ENCODE results near the gene WDR70.
"Not testable (repeated sequence)": the region's sequence is repeated elsewhere in the genome, so short reads cannot be mapped to it uniquely, and the experiment has no call there.

WDR70 gene

GRCh38 chr5:37665889-37666288, 286.8 kb downstream of the WDR70 start:
- Histone ChIP-seq H3K4me2 (no peak overlapping the region), H3K27ac (no peak overlapping the region)
- TF ChIP-seq Cebpa-rat (IDR thresholded peaks at IDR 0.05) = no peak

GRCh38 chr5:37667430-37667829, 288.3 kb downstream of the WDR70 start:
- Histone ChIP-seq H3K4me1 (peaks cover 9% of the 10 kb centered on the region), H4K20me1 (peaks cover 9% of the 10 kb centered on the region; the same call in 1 of the 2 replicates), H3K4me2 (no peak overlapping the region), H3K4me3 (no peak overlapping the region), H3K27me3 (no peaks in the 10 kb centered on the region), H3K9me3 (no peaks in the 10 kb centered on the region), H3K36me3 (no peaks in the 10 kb centered on the region), H3K27ac (no peak overlapping the region), H3K9ac (no peak overlapping the region)
- TF ChIP-seq Cebpa-rat (IDR thresholded peaks at IDR 0.05) = no peak

More at GRCh38 chr5:37665889-37666288, 286.8 kb downstream of the WDR70 start:
- Histone ChIP-seq H3K4me1 (no peaks in the 10 kb centered on the region), H3K4me3 (no peak overlapping the region), H4K20me1 (peaks cover 9% of the 10 kb centered on the region; the same call in 1 of the 2 replicates), H3K9ac (no peak overlapping the region), H3K36me3 (no peaks in the 10 kb centered on the region), H3K27me3 (no peaks in the 10 kb centered on the region), H3K9me3 (no peaks in the 10 kb centered on the region)

DNA sequence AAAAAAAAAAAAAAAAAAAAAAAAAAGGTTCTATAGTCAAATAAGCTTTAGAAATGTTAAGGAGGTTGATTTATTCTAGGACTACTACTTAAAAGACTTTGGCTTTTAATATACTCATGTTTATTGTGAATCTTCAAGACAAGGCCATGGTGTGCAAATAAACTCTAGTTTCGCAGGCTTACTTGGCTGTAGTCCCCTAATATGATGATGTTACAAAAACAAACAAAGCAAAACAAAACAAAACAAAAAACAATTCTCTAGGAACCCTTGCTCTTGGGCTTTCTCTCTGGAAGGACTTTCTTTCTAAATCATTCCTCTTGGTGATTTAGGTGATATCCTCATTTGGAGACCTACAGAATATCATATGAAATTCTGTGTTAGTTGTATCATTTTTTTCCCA, 288.7 kb downstream of the WDR70 start:
- Histone ChIP-seq H3K4me2 (no peak overlapping the region), H3K4me1 (peaks cover 13% of the 10 kb centered on the region), H3K9ac (no peak overlapping the region), H3K27me3 (no peaks in the 10 kb centered on the region), H3K27ac (no peak overlapping the region), H4K20me1 (peaks cover 9% of the 10 kb centered on the region; the same call in 1 of the 2 replicates), H3K4me3 (no peak overlapping the region), H3K36me3 (no peaks in the 10 kb centered on the region), H3K9me3 (no peaks in the 10 kb centered on the region)
- no peak for TF ChIP-seq Cebpa-rat (IDR thresholded peaks at IDR 0.05)

- Histone ChIP-seq H3K27ac (no peak overlapping the region), H3K4me3 (no peak overlapping the region), H3K9ac (no peak overlapping the region), H3K4me1 (peaks cover 13% of the 10 kb centered on the region), H3K4me2 (no peak overlapping the region), H3K27me3 (no peaks in the 10 kb centered on the region), H4K20me1 (peaks cover 9% of the 10 kb centered on the region; the same call in 1 of the 2 replicates), H3K9me3 (no peaks in the 10 kb centered on the region), H3K36me3 (no peaks in the 10 kb centered on the region)
- TF ChIP-seq Cebpa-rat (IDR thresholded peaks at IDR 0.05) = no peak
Measured at GRCh38 chr5:37668524-37669047, 289.5 kb downstream of the WDR70 start.

GRCh38 chr5:37672118-37672588, 293.0 kb downstream of the WDR70 start:
- H3K27me3 ChIP-seq, H3K9ac ChIP-seq: not testable (repeated sequence)
- H3K4me2 ChIP-seq = peak overlapping the region; percentile 47

DNA sequence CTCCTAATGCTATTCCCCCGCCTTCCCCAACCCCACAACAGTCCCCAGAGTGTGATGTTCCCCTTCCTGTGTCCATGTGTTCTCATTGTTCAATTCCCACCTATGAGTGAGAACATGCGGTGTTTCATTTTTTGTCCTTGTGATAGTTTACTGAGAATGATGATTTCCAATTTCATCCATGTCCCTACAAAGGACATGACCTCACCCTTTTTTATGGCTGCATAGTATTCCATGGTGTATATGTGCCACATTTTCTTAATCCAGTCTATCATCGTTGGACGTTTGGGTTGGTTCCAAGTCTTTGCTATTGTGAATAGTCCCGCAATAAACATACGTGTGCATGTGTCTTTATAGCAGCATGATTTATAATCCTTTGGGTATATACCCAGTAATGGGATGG, 295.2 kb downstream of the WDR70 start:
- not testable (repeated sequence) for H3K9ac ChIP-seq, H3K9me3 ChIP-seq, H3K36me3 ChIP-seq, H3K4me3 ChIP-seq, H3K27me3 ChIP-seq, H3K4me2 ChIP-seq, H4K20me1 ChIP-seq, H3K27ac ChIP-seq
- peaks cover 13% of the 10 kb centered on the region for H3K4me1 ChIP-seq

More at GRCh38 chr5:37672118-37672588, 293.0 kb downstream of the WDR70 start:
- not testable (repeated sequence) for H3K36me3 ChIP-seq, H4K20me1 ChIP-seq, H3K27ac ChIP-seq, H3K4me3 ChIP-seq, H3K9me3 ChIP-seq
- H3K4me1 ChIP-seq = peaks cover 13% of the 10 kb centered on the region

- not testable (repeated sequence) for H3K27ac ChIP-seq, H3K4me1 ChIP-seq, H3K9ac ChIP-seq, H3K27me3 ChIP-seq, H3K36me3 ChIP-seq, H4K20me1 ChIP-seq, H3K4me3 ChIP-seq, H3K4me2 ChIP-seq
- H3K9me3 ChIP-seq = peaks cover 40% of the 10 kb centered on the region
Measured at GRCh38 chr5:37679326-37679725, 300.2 kb downstream of the WDR70 start.

DNA sequence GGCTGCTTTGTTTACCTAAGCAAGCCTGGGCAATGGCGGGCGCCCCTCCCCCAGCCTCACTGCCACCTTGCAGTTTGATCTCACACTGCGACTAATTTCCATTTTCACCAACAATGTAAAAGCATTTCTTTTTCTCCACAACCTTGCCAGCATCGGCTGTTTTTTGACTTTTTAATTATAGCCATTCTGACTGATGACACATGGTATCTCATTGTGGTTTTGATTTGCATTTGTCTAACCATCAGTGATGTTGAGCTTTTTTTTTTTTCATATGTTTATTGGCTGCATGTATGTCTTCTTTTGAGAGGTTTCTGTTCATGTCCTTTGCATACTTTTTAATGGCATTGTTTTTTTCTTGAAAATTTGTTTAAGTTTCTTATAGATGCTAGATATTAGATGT, 300.8 kb downstream of the WDR70 start:
- not testable (repeated sequence) for H4K20me1 ChIP-seq, H3K4me3 ChIP-seq, H3K9ac ChIP-seq, H3K27me3 ChIP-seq, H3K4me2 ChIP-seq, H3K36me3 ChIP-seq, H3K27ac ChIP-seq, H3K4me1 ChIP-seq
- peaks cover 45% of the 10 kb centered on the region for H3K9me3 ChIP-seq

GRCh38 chr5:37683072-37683471, 304.0 kb downstream of the WDR70 start:
- no peaks in the 10 kb centered on the region for H3K4me1 ChIP-seq
- H3K36me3 ChIP-seq = no peaks in the 10 kb centered on the region
- H3K9ac ChIP-seq = no peak overlapping the region
- no peak overlapping the region for H3K4me2 ChIP-seq
- no peak overlapping the region for H3K27ac ChIP-seq
- no peaks in the 10 kb centered on the region for H3K27me3 ChIP-seq
- H3K4me3 ChIP-seq = no peak overlapping the region
- TF ChIP-seq Cebpa-rat (IDR thresholded peaks at IDR 0.05) = no peak
- H4K20me1 ChIP-seq = no peaks in the 10 kb centered on the region
- peaks cover 47% of the 10 kb centered on the region for H3K9me3 ChIP-seq

DNA sequence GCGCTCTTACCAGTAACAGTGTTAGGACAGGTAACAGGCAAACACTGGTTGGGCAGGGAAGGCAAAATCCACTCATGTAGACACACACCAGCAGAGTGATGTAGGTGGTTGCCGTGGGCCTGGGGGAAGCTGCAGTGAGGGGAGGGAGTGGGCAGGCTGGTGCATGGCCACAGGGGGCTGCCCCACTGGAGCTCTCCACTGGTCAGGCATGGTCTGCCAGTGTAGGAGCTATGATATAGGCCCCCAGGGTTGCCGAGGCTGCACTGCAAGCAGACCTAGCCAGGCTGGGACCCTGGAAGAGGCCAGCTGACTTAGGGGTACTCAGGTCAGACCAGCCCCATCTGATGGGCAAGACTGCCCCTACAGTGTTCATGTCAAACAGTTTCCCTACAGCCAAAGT, 306.1 kb downstream of the WDR70 start:
- TF ChIP-seq Cebpa-rat (IDR thresholded peaks at IDR 0.05) = no peak
- H3K9ac ChIP-seq = no peak overlapping the region
- H3K9me3 ChIP-seq = peaks cover 50% of the 10 kb centered on the region
- H3K4me2 ChIP-seq = no peak overlapping the region
- H4K20me1 ChIP-seq = no peaks in the 10 kb centered on the region
- no peaks in the 10 kb centered on the region for H3K4me1 ChIP-seq
- H3K27me3 ChIP-seq = no peaks in the 10 kb centered on the region
- H3K4me3 ChIP-seq = no peak overlapping the region
- no peak overlapping the region for H3K27ac ChIP-seq
- H3K36me3 ChIP-seq = peaks cover 10% of the 10 kb centered on the region; the same call in 1 of the 2 replicates

GRCh38 chr5:37685816-37686215, 306.7 kb downstream of the WDR70 start:
- no peak overlapping the region for H3K27ac ChIP-seq
- no peaks in the 10 kb centered on the region for H4K20me1 ChIP-seq
- no peak overlapping the region for H3K9ac ChIP-seq
- H3K4me2 ChIP-seq = no peak overlapping the region
- TF ChIP-seq Cebpa-rat (IDR thresholded peaks at IDR 0.05) = no peak
- H3K27me3 ChIP-seq = no peaks in the 10 kb centered on the region
- H3K4me1 ChIP-seq = no peaks in the 10 kb centered on the region
- H3K4me3 ChIP-seq = no peak overlapping the region
- peaks cover 44% of the 10 kb centered on the region for H3K9me3 ChIP-seq
- H3K36me3 ChIP-seq = peaks cover 10% of the 10 kb centered on the region; the same call in 1 of the 2 replicates

- not testable (repeated sequence) for H3K4me2 ChIP-seq, H3K9ac ChIP-seq, H3K27ac ChIP-seq, H3K36me3 ChIP-seq, H3K4me1 ChIP-seq, H3K4me3 ChIP-seq, H4K20me1 ChIP-seq, H3K27me3 ChIP-seq
- H3K9me3 ChIP-seq = peaks cover 19% of the 10 kb centered on the region
Measured at GRCh38 chr5:37688925-37689324, 309.8 kb downstream of the WDR70 start.

GRCh38 chr5:37694333-37694732, 315.2 kb downstream of the WDR70 start:
- not testable (repeated sequence) for H3K4me1 ChIP-seq, H3K27me3 ChIP-seq, H4K20me1 ChIP-seq

More at GRCh38 chr5:37694333-37694732, 315.2 kb downstream of the WDR70 start:
- not testable (repeated sequence) for H3K9me3 ChIP-seq, H3K9ac ChIP-seq, H3K4me2 ChIP-seq, H3K4me3 ChIP-seq, H3K27ac ChIP-seq, H3K36me3 ChIP-seq

Data from BLaER1 (cell line).